Duodenal mucosa (tissue), 2 donors: Measurements from ENCODE around the gene GPR82.
"Not testable (repeated sequence)": the region's sequence is repeated elsewhere in the genome, so short reads cannot be mapped to it uniquely, and the experiment has no call there.

Experiments used
- H3K27ac ChIP-seq: one replicate; pipeline ENCODE4 v1.7.0; 2013; ENCODE audit warnings: low read depth, low read length
- H3K27me3 ChIP-seq, 2 donors: one replicate each; pipeline ENCODE4 v1.7.0; 2013; ENCODE audit warnings: low read length in 2 of 2, control low read depth in 1 of 2; ENCODE audit not compliant: insufficient read depth in 2 of 2, control insufficient read depth in 1 of 2
- H3K36me3 ChIP-seq, 2 donors: one replicate each; pipeline ENCODE4 v1.7.0; 2013; ENCODE audit warnings: low read length in 2 of 2, control low read depth in 1 of 2; ENCODE audit not compliant: insufficient read depth in 2 of 2, control insufficient read depth in 1 of 2
- H3K4me1 ChIP-seq, 2 donors: one replicate each; pipeline ENCODE4 v1.7.0; 2013; ENCODE audit warnings: low read length in 2 of 2, control low read depth in 1 of 2; ENCODE audit not compliant: insufficient read depth in 2 of 2, control insufficient read depth in 1 of 2
- H3K4me3 ChIP-seq, 2 donors: one replicate each; pipeline ENCODE4 v1.7.0; 2013; ENCODE audit warnings: low read length in 2 of 2, low read depth in 1 of 2
- H3K9ac ChIP-seq, 2 donors: one replicate each; pipeline ENCODE4 v1.7.0; 2013; ENCODE audit warnings: low read length in 2 of 2, low read depth in 1 of 2
- H3K9me3 ChIP-seq, 2 donors: one replicate each; pipeline ENCODE4 v1.7.0; 2013; ENCODE audit warnings: low read length in 2 of 2, control low read depth in 1 of 2; ENCODE audit not compliant: control insufficient read depth in 1 of 2

Gene GPR82

DNA sequence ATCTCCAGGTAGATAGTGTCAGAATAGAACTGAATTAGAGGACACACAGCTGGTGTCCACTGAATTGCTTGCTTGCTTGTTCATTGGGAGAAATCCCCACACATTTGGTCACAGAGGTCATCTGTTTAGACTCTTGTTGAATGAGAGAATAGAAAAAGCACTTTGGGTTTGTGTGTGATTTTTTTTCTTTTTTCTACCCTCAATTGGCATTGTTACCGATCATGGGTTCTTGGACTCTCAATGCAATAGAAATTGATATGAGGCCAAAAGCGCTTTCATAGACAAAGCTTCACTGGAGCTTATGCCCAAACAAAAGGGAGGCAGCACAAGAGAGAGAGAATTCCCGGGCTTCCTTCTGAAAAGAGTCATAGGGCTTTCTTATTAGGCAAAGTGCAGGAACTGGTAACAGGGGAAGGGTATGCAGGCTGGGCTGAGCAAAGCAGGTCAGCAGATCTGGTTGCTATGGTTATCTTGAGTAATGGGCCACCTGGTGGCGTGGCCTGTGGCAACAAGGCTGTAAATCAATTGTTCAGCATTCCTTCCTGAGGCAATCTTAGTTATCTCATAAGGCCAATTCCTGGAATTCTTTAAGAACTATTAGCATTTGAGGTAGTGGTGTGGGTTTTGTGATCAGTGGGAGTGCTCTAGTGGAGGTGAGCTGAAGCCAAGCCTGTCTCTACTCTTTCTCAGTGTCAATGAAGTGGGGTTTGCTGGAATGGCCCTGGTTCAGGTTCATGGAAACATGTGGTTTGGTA is 5.3 kb upstream of the GPR82 start:
- Histone ChIP-seq H3K9ac (no peak overlapping the region), H3K4me3 (peak overlapping the region in 1 of 2 donors; percentile 15), H3K27ac (no peak overlapping the region), H3K9me3 (peaks cover 0 to 15% of the 10 kb centered on the region in 2 donors), H3K27me3 (no peaks in the 10 kb centered on the region), H3K36me3 (peaks cover 0 to 11% of the 10 kb centered on the region in 2 donors), H3K4me1 (peaks cover 0 to 6% of the 10 kb centered on the region in 2 donors)

DNA sequence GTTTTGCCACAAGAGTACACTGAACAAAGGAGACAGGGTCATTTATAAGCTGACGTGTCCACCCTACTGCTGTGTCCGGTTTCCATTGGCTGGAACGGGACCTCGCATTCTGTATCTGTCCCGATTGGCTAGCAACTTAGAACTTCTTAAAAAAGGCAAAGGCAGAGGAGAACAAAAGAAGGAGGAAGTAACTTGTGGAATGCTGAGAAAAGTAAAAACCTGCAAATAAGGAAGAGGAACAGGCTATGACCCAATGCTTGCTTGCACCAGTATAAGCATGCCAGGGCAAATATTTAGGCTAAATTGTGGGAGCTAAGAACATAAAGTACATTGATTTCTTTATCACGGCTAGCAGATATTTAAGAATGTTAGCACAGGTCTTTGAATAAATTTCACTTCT is 4.4 kb upstream of the GPR82 start:
- Histone ChIP-seq H3K9me3 (peaks cover 0 to 15% of the 10 kb centered on the region in 2 donors), H3K36me3 (peaks cover 0 to 11% of the 10 kb centered on the region in 2 donors)
- H3K27me3 ChIP-seq, H3K4me3 ChIP-seq, H3K9ac ChIP-seq, H3K27ac ChIP-seq, H3K4me1 ChIP-seq: not testable (repeated sequence)

DNA sequence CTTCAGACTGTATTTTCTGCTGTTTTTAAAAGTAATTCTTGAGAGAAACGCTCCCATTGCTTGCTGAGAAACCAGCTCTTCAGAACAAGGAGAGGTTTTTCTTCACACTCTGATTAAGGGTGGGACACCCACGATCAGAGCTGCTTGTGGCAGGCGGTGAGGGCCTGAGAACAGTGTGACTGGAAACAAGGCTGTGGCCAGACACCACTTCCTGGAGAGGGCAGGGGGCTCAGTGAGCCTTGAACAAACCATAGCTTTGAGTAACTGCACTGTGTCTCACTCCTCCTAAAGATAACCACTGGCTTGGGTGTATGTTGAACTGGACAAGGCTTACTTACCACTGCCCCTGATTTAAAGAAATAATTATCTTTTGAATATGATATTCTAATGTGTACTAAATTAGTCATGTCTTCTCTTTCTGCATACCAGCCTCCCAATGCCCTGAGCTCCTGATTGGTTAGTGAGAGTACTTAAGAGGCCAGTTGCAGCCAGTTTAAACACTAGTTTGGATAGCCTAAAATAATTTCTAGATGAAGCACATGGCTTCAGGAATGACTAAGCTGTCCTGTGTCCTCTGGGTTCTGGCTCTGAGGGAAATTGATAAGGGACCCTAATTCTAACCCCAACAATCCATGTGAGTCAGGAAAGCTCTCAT is 3.7 kb upstream of the GPR82 start:
- H3K36me3 ChIP-seq: peaks cover 0 to 11% of the 10 kb centered on the region in 2 donors
- no peaks in the 10 kb centered on the region for H3K27me3 ChIP-seq
- no peak overlapping the region for H3K9ac ChIP-seq
- H3K27ac ChIP-seq: no peak overlapping the region
- H3K9me3 ChIP-seq: peaks cover 0 to 15% of the 10 kb centered on the region in 2 donors
- no peak overlapping the region for H3K4me3 ChIP-seq
- peaks cover 0 to 6% of the 10 kb centered on the region in 2 donors for H3K4me1 ChIP-seq

DNA sequence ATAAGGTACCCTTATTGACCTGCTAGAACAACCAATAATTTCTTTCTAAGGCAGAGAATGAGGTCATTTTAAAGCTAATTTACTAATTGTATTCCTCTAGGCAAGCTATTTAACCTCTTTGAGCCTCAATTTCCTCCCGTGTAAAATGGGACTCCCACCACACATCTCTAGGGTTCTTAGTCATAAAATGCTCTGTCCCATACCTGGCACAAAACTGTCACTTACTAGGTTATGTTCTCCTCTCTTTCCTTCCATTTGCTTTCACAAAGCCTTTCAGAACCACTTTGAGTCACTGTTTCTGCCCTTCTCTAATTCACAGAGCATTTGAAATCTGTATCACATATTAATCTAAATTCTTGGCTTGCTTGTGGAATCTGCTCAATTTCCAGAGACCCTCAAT is 2.4 kb upstream of the GPR82 start:
- no peak overlapping the region for H3K9ac ChIP-seq
- no peaks in the 10 kb centered on the region for H3K27me3 ChIP-seq
- H3K9me3 ChIP-seq: peaks cover 0 to 15% of the 10 kb centered on the region in 2 donors
- H3K4me3 ChIP-seq: no peak overlapping the region
- H3K4me1 ChIP-seq: peaks cover 0 to under 1% of the 10 kb centered on the region in 2 donors
- no peak overlapping the region for H3K27ac ChIP-seq
- peaks cover 0 to 11% of the 10 kb centered on the region in 2 donors for H3K36me3 ChIP-seq

DNA sequence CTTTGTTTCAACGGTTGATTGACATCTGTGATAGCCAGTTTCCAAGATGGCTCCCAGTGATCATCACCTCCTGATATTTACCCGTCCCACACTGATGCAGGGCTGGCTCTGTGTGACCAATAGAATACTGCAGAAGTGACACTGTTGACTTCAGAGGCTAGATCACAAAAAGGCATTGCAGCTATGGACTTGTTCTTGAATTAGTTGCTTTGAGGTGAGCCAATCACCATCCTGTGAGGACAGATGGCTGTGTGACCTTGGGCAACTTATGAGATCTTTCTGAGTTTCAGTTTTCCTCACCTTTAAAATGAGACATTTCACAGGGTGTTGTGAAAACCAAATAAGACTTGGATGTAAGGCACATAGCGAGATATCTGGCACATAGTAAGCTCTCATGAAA is 1.8 kb upstream of the GPR82 start:
- H3K4me3 ChIP-seq: no peak overlapping the region
- peaks cover 0 to 11% of the 10 kb centered on the region in 2 donors for H3K36me3 ChIP-seq
- H3K4me1 ChIP-seq: no peaks in the 10 kb centered on the region
- H3K9me3 ChIP-seq: peaks cover 0 to 15% of the 10 kb centered on the region in 2 donors
- no peak overlapping the region for H3K9ac ChIP-seq
- H3K27me3 ChIP-seq: no peaks in the 10 kb centered on the region
- no peak overlapping the region for H3K27ac ChIP-seq

DNA sequence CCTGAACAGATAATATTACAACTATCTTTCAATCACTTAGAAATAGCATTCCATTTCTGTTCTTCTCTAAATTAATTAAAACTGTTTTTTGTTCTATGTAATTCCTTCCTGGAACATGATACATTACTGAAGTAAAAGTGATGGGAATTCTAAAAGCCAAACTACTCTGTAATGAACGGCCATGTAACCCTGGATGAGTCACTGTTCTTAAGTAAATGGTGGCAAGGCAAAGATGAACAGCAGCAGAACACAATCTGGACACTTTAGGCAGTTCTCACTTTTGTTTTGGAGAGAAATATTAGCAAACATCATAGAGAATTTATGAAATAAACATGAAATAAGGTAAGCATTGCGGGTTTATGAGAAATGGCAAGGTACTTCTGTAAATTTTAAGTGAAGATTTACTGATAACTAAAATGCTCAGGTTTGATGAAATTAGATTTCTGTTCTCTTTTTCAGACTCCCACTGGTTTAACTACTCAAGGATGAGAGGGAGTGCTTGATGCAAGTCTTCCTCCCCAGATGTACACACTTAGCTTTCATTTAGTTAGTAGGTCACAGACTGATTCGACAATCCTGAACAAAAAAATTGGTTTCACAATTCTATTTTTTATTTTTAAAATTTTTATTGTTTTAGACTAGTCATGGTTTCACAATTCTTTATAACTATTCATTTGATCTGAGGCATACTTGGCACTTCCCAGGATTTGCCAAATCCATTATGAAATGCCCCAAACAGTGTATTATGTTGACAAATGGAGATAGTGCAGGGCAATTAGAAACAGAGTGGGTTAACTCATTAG is 964 bp upstream of the GPR82 start:
- Histone ChIP-seq H3K27ac (no peak overlapping the region), H3K9ac (no peak overlapping the region)

GRCh38 chrX:41728125-41728524 is 4.1 kb downstream of the GPR82 start:
- no peaks in the 10 kb centered on the region for H3K9me3 ChIP-seq
- H3K36me3 ChIP-seq: no peaks in the 10 kb centered on the region
- no peaks in the 10 kb centered on the region for H3K27me3 ChIP-seq
- H3K9ac ChIP-seq: no peak overlapping the region
- no peak overlapping the region for H3K27ac ChIP-seq
- H3K4me3 ChIP-seq: no peak overlapping the region
- no peaks in the 10 kb centered on the region for H3K4me1 ChIP-seq

More for the DNA sequence above, 964 bp upstream of the GPR82 start:
- H3K4me1 ChIP-seq: no peaks in the 10 kb centered on the region
- H3K36me3 ChIP-seq: peaks cover 0 to 11% of the 10 kb centered on the region in 2 donors
- H3K9me3 ChIP-seq: peaks cover 0 to 9% of the 10 kb centered on the region in 2 donors
- H3K4me3 ChIP-seq: no peak overlapping the region
- H3K27me3 ChIP-seq: no peaks in the 10 kb centered on the region

GRCh38 chrX:41730081-41730480 is 6.1 kb downstream of the GPR82 start:
- H3K9me3 ChIP-seq: no peaks in the 10 kb centered on the region
- no peak overlapping the region for H3K27ac ChIP-seq
- no peak overlapping the region for H3K9ac ChIP-seq
- H3K4me1 ChIP-seq: no peaks in the 10 kb centered on the region
- no peaks in the 10 kb centered on the region for H3K27me3 ChIP-seq
- no peaks in the 10 kb centered on the region for H3K36me3 ChIP-seq
- H3K4me3 ChIP-seq: no peak overlapping the region

DNA sequence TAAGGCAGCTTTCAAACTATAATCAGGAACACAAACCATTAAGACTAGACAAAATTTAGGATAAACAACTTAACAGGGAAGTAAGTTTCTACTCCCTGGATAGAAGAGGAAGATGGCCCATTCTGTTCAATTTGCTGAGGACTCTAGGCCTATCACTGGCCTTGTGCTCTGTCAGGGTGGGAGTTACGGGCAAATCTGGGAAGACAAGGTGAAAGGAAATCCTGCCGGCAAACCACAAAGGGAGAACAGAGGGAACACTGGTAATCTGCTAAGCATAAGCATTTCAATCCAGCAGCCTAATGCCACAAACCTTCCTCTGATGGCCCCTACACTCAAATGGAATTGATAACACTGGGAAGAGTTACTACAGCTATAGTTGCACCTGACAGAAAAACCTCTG is 8.3 kb downstream of the GPR82 start:
- no peaks in the 10 kb centered on the region for H3K27me3 ChIP-seq
- no peak overlapping the region for H3K9ac ChIP-seq
- no peak overlapping the region for H3K27ac ChIP-seq
- no peaks in the 10 kb centered on the region for H3K4me1 ChIP-seq
- no peaks in the 10 kb centered on the region for H3K36me3 ChIP-seq
- H3K4me3 ChIP-seq: no peak overlapping the region
- H3K9me3 ChIP-seq: no peaks in the 10 kb centered on the region

GRCh38 chrX:41733939-41734338 is 10.0 kb downstream of the GPR82 start:
- Histone ChIP-seq H3K4me3 (no peak overlapping the region), H3K9ac (no peak overlapping the region), H3K27me3 (no peaks in the 10 kb centered on the region), H3K4me1 (no peaks in the 10 kb centered on the region), H3K36me3 (no peaks in the 10 kb centered on the region), H3K27ac (no peak overlapping the region), H3K9me3 (no peaks in the 10 kb centered on the region)
